NCI-H2171 treated with DMSO at 0.1 percent for 48 hours (cell line): ENCODE measurements around the gene DDX25.
A peak's percentile ranks its signal among the peaks of the same experiment; 100 is the strongest.

Experiments
- DNase-seq: peaks from one replicate; lab custom pipeline; 2025; lab: John Stamatoyannopoulos, UW

The DDX25 gene

DNA sequence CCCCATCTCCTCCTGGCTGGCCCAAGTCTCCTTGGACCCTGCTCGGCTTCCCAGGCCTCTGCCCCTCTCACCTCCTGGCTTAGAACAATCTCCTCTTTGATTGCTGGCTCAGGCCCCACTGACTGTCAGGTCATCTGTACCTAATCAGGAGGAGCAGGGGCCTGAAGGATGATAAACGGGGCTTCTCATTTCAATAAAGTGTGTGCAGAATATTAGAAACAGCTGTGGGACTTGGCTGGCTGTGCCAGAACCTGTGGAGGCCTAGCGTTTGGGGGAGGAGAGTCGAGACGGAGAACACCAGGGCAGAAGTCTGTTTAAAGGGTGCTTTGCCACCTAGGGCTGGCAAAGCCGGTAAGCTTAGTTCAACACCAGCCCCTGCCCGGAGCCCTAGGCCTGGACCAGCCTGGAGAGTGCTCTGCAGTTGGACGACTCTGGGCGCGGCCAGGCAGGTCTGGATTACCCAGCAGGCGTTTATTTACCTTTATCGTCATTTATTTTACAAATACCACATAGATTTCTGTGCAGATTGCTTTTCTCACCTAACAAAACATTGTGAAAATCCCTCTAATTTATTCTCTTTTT lies 31.4 kb downstream of the DDX25 start:
- DNase-seq: no peak

DNA sequence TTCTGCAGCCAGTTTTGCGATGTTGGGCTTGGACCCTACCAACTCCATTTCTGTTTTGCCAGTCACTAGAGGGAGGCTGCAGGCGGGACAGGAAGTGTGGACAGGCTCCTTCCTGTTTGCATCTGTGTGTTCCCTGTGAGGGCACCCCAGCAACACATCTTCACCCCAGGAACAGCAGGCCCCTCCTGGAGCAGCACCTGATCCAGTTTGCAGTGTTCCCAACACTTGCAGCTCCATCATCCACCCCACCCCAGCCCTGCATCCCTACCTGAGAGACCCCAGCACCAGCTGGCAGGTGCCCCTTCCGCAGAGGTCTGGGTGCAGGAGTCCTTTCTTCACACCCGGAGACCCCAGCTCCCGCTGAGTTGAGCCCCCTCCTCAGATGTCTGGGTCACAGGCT lies 34.1 kb downstream of the DDX25 start:
- no peak for DNase-seq

DNA sequence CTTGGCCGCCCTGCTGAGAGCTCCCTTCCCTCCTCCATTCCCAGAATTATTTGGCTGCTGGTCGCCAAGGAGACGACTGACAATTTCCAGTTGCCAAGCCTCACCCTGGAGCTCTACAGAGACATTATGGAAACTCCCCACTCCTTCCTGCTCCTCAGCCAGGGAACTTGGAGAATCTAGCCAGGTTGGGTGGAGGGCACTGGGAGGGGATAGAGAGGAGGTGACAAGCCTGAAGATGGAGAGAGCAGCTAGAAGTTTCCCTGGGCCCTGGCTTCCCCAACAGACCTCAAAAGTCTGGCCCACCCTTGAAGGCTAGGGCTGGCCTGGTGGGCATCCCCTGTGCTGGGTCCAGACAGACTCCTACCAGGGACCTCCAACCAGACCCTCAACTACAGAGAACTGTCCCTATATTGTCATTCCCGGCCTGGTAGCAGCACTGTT lies 34.8 kb downstream of the DDX25 start:
- no peak for DNase-seq

DNA sequence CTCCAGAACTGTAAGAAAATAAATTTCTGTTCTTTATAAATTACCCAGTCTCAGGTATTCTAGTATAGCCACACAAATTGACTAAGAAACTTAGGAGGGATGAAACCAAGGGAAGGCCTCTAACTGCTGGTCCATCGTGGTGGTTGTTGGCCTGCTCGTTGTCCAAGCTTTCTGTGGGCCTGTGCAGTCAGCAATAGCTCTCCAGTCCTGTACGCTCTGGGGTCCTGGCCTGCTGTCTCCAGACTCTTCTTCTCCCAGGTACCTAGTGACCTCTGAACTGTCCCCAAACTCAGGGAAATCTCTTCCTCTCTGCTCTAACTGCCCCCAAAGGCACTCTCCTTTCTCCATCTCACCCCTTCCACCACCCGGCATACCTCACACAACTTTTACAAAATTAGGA lies 35.8 kb downstream of the DDX25 start:
- no peak for DNase-seq

DNA sequence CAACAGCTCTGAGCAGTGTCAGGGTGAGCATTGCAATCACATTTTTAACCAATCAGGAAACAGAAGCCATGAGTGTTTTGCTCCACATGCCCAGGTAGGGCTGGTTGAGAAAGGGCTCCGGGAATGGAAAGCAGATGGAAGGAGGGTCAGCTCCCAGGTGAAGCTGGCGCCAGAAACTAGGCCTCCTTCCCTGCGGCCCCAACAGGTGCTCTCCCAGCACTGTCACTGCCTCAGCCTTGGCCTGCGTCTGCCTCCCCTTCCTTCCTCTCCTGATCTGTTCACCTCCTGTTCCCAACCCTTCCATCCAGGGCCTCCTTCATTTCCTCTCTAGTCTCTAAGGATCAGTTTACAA lies 36.9 kb downstream of the DDX25 start:
- DNase-seq: no peak

DNA sequence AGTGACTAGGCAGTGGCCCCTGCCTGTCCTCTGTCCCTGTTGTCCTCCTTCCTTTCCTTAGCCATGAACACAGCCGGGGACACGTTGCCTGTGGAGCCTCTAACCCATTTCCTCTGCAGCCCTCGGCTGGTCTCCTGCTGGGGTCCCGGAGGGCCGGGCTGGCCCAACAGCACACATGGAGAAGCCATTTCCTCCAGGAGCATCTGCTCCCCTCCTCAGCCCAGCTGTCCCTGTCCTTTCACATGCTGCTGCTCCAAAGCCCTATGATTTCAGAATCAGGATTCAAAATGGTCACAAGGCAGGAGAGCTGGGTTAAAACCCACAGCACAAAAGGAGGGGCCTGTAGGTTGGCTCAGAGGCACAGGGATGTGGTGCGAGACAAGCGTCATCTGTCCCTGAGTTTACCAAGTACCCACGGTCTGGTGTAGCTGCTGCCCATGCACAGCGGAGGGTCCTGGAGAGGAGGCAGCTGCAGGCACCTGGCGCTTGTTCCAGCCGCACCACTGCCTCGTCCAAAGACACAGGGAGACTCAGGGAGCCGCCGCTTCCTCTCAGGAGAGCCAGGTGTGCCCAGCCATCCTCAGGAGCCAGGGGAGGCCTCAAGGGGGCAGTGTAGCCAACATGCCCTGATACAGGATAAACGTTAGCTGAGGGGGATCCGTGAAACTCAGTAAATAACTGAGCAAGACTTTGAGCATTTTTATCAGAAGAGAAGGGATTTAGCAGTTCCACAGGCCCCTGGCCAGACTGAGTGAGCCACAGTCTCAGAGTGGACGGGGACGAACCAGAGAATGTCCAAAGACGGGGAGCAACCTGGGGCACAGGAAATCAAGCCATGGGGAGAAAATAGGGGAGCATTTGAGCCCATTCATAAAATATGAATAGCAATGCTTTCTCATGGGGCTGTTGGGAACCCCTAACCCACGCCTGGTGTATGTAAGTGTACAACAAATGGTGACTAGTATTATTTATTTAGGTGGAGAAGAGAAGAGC lies 37.6 kb downstream of the DDX25 start:
- DNase-seq: peak; percentile 68

DNA sequence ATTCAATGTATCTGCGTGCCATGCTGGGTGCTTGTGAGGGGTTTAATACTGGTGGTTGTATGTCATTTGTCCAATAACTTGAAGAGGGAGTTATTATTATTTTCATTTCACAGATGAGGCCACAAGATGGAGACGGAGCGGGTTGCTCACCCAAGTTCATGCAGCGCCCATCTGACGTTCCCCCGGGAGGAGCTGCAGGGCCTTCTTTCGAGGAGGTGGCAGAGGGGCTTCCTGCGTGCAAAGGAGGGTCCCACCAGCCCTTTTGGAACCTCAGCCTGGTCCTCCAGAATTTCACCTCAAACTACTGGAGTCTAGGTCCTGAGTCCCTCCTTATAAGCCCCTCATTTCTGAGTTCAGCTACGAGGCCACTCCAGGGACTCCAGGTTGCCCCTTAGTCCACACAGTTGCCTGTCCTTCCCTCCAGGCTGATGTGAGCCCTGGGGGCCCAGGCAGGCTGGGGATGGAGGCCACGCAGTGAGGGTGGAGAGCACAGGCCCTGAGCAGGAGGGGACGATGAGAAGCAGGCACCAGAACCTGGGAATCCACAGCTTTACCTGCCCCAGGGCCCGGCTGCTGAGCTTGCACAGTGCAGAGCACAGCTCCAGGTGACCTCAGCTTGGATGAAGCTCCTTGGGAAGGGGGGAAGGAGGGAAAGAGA lies 38.6 kb downstream of the DDX25 start:
- no peak for DNase-seq

DNA sequence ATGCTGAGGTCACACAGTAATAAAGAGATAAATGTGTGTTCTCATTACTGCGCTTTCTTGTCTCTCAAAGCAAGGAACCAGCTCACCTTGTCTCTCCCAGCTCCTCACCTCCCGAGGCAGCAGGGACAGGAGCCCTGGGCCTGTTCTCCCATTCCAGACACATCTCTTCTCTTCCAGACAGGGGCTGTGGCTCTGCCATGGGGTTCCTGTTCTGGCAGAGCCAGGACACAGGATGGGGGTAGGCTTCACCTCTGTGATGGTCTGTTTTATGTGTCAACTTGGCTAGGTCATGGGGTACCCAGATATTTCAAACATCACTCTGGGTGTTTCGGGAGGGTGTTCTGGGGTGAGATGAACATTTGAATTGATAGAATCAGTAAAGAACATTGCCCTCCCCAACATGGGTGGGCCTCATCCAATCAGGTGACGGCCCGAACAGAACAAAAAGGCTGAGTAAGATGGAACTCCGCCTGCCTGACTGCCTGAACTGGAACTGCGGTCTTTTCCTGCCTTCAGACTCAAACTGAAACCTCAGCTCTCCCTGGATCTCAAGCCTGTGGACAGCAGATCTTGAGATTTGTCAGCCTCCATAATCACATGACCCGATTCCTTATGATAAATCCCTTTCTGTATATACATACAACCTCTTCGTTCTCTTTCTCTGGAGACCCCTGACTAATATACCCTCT lies 39.5 kb downstream of the DDX25 start:
- DNase-seq: no peak

DNA sequence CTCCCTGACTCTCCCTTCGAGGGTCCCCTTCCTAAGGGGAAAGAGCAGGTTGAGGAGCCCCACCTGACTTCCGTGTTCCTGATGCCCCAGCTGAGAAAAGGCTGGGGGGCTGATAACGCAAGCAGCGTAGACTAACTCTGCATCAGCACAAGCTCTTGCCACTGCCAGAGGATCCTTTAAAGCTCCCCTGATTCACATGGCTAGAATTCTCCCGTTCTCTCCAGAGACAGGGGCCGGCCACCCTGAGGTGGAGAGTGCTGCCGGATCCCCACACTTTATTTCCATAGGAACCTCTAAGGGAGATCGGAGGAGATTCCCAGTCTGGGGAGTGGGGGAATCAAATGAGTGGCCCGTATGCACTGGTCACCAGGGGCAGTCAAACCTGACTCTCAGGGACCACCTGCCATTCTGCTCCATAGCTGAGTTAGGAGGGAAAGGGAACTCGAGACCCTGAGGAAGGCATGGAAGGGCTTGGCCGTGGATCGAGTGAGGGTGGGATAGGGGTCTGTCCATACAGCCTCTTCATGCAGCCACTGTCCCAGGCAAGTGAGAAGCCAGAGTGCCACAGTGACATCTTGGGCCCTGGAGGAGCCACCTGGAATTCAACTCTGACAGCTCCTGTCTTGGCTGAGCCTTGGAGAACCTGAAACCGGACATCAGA lies 40.2 kb downstream of the DDX25 start:
- no peak for DNase-seq

DNA sequence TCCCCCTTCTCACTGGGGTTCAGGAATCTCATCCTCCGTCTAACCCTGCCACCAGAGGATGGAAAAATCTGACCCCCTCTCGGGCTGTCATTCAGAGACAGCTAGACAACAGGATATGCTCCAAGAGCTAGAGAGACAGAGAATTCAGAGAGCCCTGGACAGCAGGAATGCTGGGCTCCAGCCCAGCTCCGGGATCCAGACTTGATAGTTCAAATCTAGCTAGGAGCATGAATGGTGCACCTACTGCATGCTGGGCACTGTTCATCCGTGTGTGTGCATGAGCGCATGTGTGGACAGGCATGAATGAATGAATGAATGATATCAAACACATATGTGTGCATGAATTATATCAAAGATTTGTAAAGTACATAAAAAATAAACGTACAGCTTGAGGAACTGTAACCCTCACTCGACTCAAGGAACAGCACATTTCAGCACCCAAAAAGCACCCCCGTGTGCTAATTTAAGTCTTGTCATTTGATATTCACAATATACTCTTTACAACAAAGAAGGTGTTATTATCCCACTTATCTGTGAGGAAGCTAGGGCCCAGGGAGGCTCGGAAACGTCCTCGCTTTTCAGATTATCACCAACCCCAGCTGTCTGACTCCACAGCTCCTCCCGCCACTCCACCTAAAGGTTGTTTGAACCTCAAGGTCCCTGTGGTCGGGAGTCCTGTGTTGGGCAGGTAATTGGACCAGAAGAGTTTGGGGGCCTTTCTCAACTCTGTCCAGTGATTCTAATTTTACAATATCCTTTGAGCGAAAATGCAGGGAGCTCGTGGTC lies 40.9 kb downstream of the DDX25 start:
- no peak for DNase-seq

DNA sequence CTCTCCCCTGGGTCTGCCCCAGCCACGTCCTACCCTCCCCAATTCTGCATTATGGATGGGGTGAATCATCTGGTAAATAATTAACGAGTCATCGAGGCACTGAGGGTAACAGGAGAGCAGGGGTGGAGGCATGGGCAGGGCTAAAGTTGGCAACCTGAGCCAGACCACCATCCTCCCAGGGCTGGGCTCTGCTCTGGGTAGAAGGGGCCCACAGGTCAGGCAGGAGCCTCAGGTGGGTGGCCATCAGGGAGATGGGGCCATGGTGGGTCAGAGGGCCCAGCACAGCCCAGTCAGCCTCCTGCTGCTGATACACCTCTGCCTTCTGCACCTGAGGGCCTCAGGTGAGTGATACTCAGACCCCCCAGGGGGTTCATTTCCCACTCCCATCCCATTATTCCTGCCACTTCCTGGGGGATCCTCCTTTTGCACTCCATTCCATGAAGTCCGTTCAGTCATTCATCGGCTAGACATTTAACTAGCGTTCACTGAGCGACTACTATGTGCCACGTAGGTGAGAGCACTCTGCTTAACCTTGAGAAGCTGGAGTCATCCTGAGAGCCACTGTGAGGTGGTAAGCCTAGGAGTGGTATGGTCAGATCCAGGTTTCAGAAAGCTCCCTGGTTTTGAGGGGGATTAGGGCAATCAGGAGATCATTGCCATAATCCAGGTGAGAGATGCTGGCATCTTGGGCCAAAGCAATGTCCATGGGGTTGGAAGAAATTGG lies 41.7 kb downstream of the DDX25 start, which contains the start of gene VSIG10L2:
Gene VSIG10L2, plus strand, starts transcription at position 248 of the 724 bp plus-strand sequence. Its CDS starts 12 bp downstream, at position 260.
- DNase-seq: no peak

DNA sequence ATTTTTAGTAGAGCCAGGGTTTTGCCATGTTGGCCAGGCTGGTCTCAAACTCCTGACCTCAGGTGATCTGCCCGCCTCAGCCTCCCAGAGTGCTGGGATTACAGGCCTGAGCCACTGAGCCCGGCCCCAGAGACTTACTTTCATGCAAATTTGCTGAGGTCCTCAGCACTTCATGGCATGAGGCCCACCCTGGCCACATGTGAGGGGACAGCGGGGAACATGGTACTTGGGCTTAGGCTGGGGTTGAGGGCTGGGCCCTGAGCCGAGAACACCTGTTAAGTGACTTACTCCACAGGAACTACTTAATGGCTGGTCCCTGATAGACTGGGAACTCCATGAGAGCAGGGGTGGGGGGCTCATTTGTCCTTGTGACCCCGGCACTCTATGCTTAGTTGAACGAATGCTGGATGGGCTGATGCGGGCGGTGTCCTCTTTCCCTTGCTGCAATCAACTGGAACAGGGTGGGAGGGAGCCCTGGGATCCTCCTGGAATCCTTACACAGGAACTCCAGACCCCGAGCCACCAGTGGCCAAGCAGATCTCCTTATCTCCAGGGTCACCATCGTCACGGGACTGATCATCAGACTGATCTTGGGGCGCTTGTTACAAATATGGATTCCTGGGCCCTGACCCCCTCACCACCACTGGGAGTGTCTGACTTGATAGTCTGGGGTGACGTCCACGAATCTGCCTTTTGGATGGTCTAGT lies 42.6 kb downstream of the DDX25 start:
- no peak for DNase-seq

DNA sequence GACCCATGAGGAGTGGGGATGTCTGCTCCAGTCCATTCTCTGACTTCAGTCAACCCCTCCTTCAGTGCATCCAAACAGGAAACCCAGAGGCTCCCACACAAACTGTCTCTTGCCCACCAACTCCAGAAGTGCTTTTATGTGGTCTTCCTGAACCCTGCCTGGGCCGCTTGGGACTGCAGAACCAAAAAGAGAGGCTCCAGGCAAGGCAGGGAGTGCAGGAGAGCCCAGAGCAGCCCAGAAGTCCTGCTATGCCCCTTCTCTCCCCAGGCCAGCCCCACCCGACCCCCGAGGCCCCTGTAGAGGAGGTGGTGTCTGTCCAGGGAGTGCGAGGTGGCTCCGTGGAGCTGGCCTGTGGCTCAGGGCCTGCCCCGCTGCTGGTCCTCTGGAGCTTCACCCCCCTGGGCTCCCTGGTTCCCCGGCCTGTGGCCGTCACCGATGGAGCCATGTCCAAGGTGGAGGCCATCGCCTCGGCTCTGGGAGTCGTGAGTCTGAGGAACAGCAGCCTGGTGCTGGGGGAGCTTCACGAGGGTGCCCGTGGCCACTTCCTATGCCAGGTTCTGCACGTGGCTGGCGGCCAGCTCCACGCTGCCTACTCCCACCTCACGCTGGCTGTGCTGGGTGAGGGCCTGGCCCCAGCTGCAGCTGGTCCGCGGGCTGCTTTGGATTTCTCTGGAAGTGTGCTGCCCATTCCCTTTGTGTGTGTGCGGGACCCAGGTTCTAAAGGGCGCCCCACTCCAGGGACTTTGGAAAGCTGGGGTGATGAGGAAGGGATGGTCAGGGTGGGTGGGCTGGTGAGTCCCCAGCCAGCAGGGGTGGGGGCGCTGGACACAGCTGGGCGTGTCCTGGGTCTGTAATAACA lies 43.3 kb downstream of the DDX25 start:
- no peak for DNase-seq

DNA sequence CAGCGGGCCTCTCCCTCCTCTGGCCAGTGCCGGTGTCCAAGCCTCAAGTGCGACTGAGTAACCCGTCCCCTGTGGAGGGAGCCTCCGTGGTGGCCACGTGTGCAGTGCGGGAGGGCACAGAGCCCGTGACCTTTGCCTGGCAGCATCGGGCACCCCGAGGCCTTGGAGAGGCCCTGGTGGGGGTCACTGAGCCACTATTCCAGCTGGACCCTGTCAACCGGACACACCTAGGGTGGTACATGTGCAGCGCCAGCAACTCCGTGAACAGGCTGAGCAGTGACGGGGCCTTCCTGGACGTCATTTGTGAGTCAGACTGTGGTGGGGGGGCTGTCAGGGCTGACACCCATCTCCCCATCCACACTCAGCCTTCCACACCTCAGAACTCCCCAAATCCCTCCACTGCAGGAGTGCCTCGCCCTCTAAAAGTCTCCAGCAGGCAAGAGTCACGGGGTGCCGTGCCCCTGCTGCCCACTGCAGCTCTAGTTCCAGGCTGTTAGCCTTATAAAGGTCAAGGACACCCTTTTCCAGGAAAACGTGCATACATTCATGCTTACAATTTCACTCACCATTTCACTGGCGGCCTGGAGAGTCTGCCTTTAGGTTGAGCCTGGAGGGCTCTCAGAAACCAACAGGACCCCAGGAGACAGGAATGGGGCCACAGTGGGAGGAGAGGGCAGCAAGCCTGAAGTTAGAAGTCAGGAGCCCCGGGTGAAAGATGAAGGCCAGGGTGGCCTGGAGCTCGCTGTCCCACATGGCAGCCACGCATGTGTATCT lies 44.2 kb downstream of the DDX25 start:
- DNase-seq: no peak

DNA sequence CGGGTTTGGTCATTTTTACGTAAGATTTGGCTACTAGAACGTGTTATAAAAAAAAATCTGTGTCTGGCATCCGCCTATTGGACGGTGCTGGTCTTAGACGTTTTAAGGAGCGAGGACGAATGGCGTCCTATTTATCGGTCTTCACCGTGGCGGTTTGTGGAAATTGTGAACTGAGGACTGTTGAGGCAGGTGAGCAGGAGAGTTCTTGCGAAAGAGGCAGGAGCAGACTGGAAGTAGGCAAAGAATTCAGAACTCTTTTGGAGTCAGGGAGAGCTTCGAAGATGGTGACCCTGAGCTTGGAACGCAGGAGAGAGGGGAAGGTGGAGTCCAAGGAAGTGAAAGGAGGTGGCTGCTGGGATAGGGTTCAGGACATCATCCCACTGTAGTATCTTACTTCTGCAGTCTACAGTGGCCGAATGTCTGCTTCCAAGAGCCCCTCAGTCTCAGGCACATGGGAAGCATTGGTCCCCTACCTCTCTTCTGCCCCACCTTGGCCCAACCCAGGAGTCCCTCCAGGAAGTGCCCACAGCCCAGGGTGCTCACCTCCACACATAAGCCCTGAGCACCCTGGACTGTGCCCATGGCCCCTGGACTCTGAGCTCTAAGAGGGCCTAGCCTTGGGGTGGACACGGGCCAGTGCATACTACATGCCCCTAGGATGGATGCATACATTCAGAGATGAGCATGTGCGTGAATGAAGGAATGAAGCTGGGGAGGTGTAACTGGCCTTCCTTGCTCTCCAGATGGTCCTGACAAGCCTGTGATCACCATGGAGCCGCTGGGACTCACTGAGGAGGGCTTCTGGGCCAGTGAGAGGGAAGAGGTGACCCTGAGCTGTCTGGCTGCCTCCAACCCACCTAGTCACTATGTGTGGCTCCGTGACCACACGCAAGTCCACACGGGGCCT lies 45.2 kb downstream of the DDX25 start:
- no peak for DNase-seq

DNA sequence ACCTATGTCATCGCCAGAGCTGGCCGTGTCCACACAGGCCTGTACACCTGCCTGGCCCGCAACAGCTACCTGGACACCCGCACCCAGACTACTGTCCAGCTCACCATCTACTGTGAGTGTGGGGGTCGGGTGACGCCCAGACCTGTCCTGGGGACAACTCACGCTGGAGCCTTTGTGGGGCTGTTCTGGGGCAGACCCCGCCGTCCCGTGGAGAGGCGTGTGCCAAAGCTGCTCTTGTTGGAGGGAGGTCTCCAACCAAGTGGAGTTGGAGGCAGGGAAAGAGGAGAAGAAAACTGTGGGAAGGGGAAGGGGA lies 45.8 kb downstream of the DDX25 start:
- DNase-seq: no peak
